ENCODE results near the gene BAG3.

BAG3 gene

GRCh38 chr10:119620241-119621077, 30.7 kb upstream of the BAG3 start:
- FAIRE-seq (no peak), DNase-seq (ENCODE audit: insufficient read length) (no peak)
- no peak for TF ChIP-seq TAF1 (IDR thresholded peaks at IDR 0.05; ENCODE audit: borderline replicate concordance, low read depth, low read length)
- TF ChIP-seq POLR2A (IDR thresholded peaks at IDR 0.05; ENCODE audit: low read depth, low read length): no peak
- TF ChIP-seq POLR2AphosphoS5 (IDR thresholded peaks at IDR 0.05; ENCODE audit: low read depth, low read length): no peak

GRCh38 chr10:119621078-119621384, 30.1 kb upstream of the BAG3 start:
- DNase-seq (ENCODE audit: insufficient read length) (no peak), FAIRE-seq (no peak)
- TF ChIP-seq POLR2AphosphoS5 (IDR thresholded peaks at IDR 0.05; ENCODE audit: low read depth, low read length) (no peak), POLR2A (IDR thresholded peaks at IDR 0.05; ENCODE audit: low read depth, low read length) (no peak), TAF1 (IDR thresholded peaks at IDR 0.05; ENCODE audit: borderline replicate concordance, low read depth, low read length) (no peak)

- DNase-seq (ENCODE audit: insufficient read length) (no peak), FAIRE-seq (no peak)
- TF ChIP-seq POLR2A (IDR thresholded peaks at IDR 0.05; ENCODE audit: low read depth, low read length) (no peak), POLR2AphosphoS5 (IDR thresholded peaks at IDR 0.05; ENCODE audit: low read depth, low read length) (no peak), TAF1 (IDR thresholded peaks at IDR 0.05; ENCODE audit: borderline replicate concordance, low read depth, low read length) (no peak)
These were observed 25.5 kb upstream of the BAG3 start for GRCh38 chr10:119625570-119626280.

GRCh38 chr10:119630300-119630699, 20.9 kb upstream of the BAG3 start:
- no peak for TF ChIP-seq POLR2AphosphoS5 (IDR thresholded peaks at IDR 0.05; ENCODE audit: low read depth, low read length)
- no peak for TF ChIP-seq POLR2A (IDR thresholded peaks at IDR 0.05; ENCODE audit: low read depth, low read length)
- no peak for TF ChIP-seq TAF1 (IDR thresholded peaks at IDR 0.05; ENCODE audit: borderline replicate concordance, low read depth, low read length)
- FAIRE-seq: no peak
- no peak for DNase-seq (ENCODE audit: insufficient read length)

GRCh38 chr10:119633538-119634218, 17.5 kb upstream of the BAG3 start:
- DNase-seq (ENCODE audit: insufficient read length): no peak
- no peak for FAIRE-seq
- TF ChIP-seq POLR2AphosphoS5 (IDR thresholded peaks at IDR 0.05; ENCODE audit: low read depth, low read length): no peak
- TF ChIP-seq TAF1 (IDR thresholded peaks at IDR 0.05; ENCODE audit: borderline replicate concordance, low read depth, low read length): no peak

DNA sequence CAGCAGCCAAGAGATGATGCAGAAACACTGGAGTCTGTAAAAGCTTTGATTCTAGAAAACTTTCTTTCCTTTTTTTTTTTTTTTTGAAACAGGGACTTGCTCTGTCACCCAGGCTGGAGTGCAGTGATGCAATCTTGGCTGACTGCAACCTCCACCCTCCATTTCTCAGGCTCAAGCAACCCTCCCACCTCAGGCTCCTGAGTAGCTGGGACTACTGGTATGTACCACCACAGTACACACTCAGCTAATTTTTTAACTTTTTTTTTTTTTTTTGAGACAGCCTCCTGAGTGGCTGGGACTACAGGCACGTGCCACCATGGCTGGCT, 17.0 kb upstream of the BAG3 start:
- no peak for TF ChIP-seq POLR2AphosphoS5 (IDR thresholded peaks at IDR 0.05; ENCODE audit: low read depth, low read length)
- no peak for TF ChIP-seq TAF1 (IDR thresholded peaks at IDR 0.05; ENCODE audit: borderline replicate concordance, low read depth, low read length)
- no peak for TF ChIP-seq POLR2A (IDR thresholded peaks at IDR 0.05; ENCODE audit: low read depth, low read length)
- FAIRE-seq: no peak
- DNase-seq (ENCODE audit: insufficient read length): no peak

DNA sequence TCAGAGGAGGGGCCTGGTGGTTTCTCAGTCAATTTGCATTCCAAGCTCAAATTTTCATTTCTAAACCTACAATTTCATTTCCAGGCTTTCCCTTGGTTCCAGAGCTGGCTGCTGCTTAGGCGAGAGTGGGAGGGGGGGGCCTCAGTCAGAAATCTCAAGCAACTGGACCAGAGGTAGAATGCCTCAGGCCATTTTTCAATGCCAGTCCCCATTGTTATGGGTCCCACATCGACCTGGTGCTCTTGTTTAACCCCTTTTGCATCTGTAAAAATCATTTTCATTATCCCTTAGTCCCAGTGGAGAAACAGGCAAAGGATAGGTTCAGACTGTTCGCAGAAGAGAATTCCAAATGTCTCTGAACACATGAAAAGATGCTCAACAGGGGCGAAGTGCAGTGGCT, 13.5 kb upstream of the BAG3 start:
- FAIRE-seq: no peak
- no peak for TF ChIP-seq TAF1 (IDR thresholded peaks at IDR 0.05; ENCODE audit: borderline replicate concordance, low read depth, low read length)
- no peak for TF ChIP-seq POLR2AphosphoS5 (IDR thresholded peaks at IDR 0.05; ENCODE audit: low read depth, low read length)
- TF ChIP-seq POLR2A (IDR thresholded peaks at IDR 0.05; ENCODE audit: low read depth, low read length): no peak
- no peak for DNase-seq (ENCODE audit: insufficient read length)

GRCh38 chr10:119638982-119639381, 12.2 kb upstream of the BAG3 start:
- no peak for DNase-seq (ENCODE audit: insufficient read length)
- no peak for FAIRE-seq
- no peak for TF ChIP-seq POLR2AphosphoS5 (IDR thresholded peaks at IDR 0.05; ENCODE audit: low read depth, low read length)
- no peak for TF ChIP-seq TAF1 (IDR thresholded peaks at IDR 0.05; ENCODE audit: borderline replicate concordance, low read depth, low read length)
- TF ChIP-seq POLR2A (IDR thresholded peaks at IDR 0.05; ENCODE audit: low read depth, low read length): no peak

DNA sequence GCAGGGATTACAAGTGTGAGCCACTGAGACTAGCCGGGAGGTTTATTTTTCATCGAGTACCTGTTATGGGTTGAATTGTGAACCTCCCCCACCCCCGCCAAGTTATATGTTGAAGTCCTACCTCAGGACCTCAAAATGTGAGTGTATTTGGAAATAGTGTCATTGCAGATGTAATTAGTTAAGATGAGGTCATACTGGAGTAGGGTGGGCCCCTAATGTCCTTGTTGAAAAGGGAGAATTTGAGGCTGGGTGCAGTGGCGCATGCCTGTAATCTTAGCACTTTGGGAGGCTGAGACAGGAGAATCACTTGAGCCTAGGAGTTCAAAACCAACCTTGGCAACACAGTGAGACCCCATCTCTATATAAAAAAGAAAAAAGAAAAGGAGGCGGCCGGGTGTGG, 10.8 kb upstream of the BAG3 start:
- FAIRE-seq: no peak
- no peak for DNase-seq (ENCODE audit: insufficient read length)
- TF ChIP-seq POLR2AphosphoS5 (IDR thresholded peaks at IDR 0.05; ENCODE audit: low read depth, low read length): no peak
- TF ChIP-seq TAF1 (IDR thresholded peaks at IDR 0.05; ENCODE audit: borderline replicate concordance, low read depth, low read length): no peak
- no peak for TF ChIP-seq POLR2A (IDR thresholded peaks at IDR 0.05; ENCODE audit: low read depth, low read length)

GRCh38 chr10:119640875-119641526, 10.2 kb upstream of the BAG3 start:
- no peak for FAIRE-seq
- no peak for DNase-seq (ENCODE audit: insufficient read length)
- TF ChIP-seq TAF1 (IDR thresholded peaks at IDR 0.05; ENCODE audit: borderline replicate concordance, low read depth, low read length): no peak
- TF ChIP-seq POLR2A (IDR thresholded peaks at IDR 0.05; ENCODE audit: low read depth, low read length): no peak
- TF ChIP-seq POLR2AphosphoS5 (IDR thresholded peaks at IDR 0.05; ENCODE audit: low read depth, low read length): no peak

- no peak for TF ChIP-seq TAF1 (IDR thresholded peaks at IDR 0.05; ENCODE audit: borderline replicate concordance, low read depth, low read length)
- TF ChIP-seq POLR2AphosphoS5 (IDR thresholded peaks at IDR 0.05; ENCODE audit: low read depth, low read length): no peak
- no peak for TF ChIP-seq POLR2A (IDR thresholded peaks at IDR 0.05; ENCODE audit: low read depth, low read length)
- FAIRE-seq (no peak), DNase-seq (ENCODE audit: insufficient read length) (no peak)
These were observed 8.5 kb upstream of the BAG3 start for GRCh38 chr10:119642556-119643111.

Data from GM12892 (cell line).